Mucosa of descending colon (tissue), 3 donors: ENCODE results near the gene FUS. TPM values are rescaled to one million over a fixed set of nuclear protein-coding genes. Genes with fewer than 3 reads are reported as not detected.
"Not testable (repeated sequence)": the region's sequence is repeated elsewhere in the genome, so short reads cannot be mapped to it uniquely, and the experiment has no call there.

Experiments used
- ATAC-seq: fragments of 200-7000 bp; cut with Tn5 transposase; one replicate; pipeline ENCODE4 v1.9.1; 2020; ENCODE audit warnings: mild to moderate bottlenecking, moderate library complexity
- DNase-seq, 3 donors: peaks; one replicate each; pipeline ENCODE4 v3.0.0-alpha.2; 2020
- H3K36me3 ChIP-seq: fragments of 200-600 bp; one replicate; pipeline ENCODE4 v1.8.0; 2021; ENCODE audit warnings: low read depth, mild to moderate bottlenecking
- H3K4me1 ChIP-seq: fragments of 200-600 bp; one replicate; pipeline ENCODE4 v1.8.0; 2021; ENCODE audit warnings: low read depth, mild to moderate bottlenecking
- H3K4me3 ChIP-seq: fragments of 200-600 bp; one replicate; pipeline ENCODE4 v1.8.0; 2021; ENCODE audit warnings: mild to moderate bottlenecking
- H3K9me3 ChIP-seq: fragments of 200-600 bp; one replicate; pipeline ENCODE4 v1.8.0; 2021; ENCODE audit warnings: mild to moderate bottlenecking
- CTCF ChIP-seq: fragments of 200-600 bp; IDR thresholded peaks from one replicate; pipeline ENCODE4 v1.8.0; 2022; ENCODE audit warnings: antibody characterized with exemption, mild to moderate bottlenecking
- intact Hi-C, 2 donors: fragments of 100-400 bp; cut with DNase I in 1 of 2; cut with micrococcal nuclease in 1 of 2; formaldehyde crosslinking; loops; one replicate each; pipeline versions ENCODE4 v1.11.0 to v1.11.1; 2022; cut with DNase I, micrococcal nuclease
- total RNA-seq, 3 donors: library from RNA; stranded (reverse); fragmentation: NEBNext Ultra II Directional in 2 of 3; extraction: Animal tissue kit (Norgen Biotek cat#: 25700) in 2 of 3; gene quantifications; one replicate each; pipeline versions ENCODE4 v1.2.1 to v1.2.4, GENCODE V29; 2021 to 2023
- donor health status: DM: no; HTN: no; CAD: no; lungs with moderate emphysema.
- donor health status: DM: no; HTN: no; CAD: no.
- donor health status: DM: no; HTN: yes; CAD: no.

Gene FUS
- total RNA-seq, 3 donors from 2014 or later: 167 to 264 (median 189) TPM

GRCh38 chr16:31194898-31195297 is 15.0 kb downstream of the FUS start:
- Histone ChIP-seq H3K4me3 (no peak overlapping the region), H3K4me1 (peaks cover 1% of the 10 kb centered on the region), H3K36me3 (peaks cover 13% of the 10 kb centered on the region), H3K9me3 (no peaks in the 10 kb centered on the region)
- TF ChIP-seq CTCF: no peak
- intact Hi-C loops: no loop called here
- DNase-seq (no peak), ATAC-seq (no peak)

GRCh38 chr16:31195861-31196260 is 15.9 kb downstream of the FUS start:
- peaks cover 11% of the 10 kb centered on the region for H3K4me1 ChIP-seq
- intact Hi-C loops, H3K36me3 ChIP-seq, ATAC-seq, DNase-seq, H3K9me3 ChIP-seq, H3K4me3 ChIP-seq: not testable (repeated sequence)

GRCh38 chr16:31196324-31197088 is 16.6 kb downstream of the FUS start:
- Histone ChIP-seq H3K36me3 (peaks cover 3% of the 10 kb centered on the region), H3K9me3 (no peaks in the 10 kb centered on the region), H3K4me3 (no peak overlapping the region), H3K4me1 (peaks cover 17% of the 10 kb centered on the region)
- ATAC-seq: no peak
- no peak for TF ChIP-seq CTCF
- no peak for DNase-seq
- intact Hi-C loops: no loop called here

GRCh38 chr16:31198207-31198882 is 18.4 kb downstream of the FUS start:
- Histone ChIP-seq H3K4me1 (peaks cover 22% of the 10 kb centered on the region), H3K4me3 (no peak overlapping the region), H3K36me3 (no peaks in the 10 kb centered on the region), H3K9me3 (no peaks in the 10 kb centered on the region)
- TF ChIP-seq CTCF: no peak
- intact Hi-C loops: no loop called here
- no peak for ATAC-seq
- DNase-seq: no peak

GRCh38 chr16:31199430-31200041 is 19.6 kb downstream of the FUS start:
- H3K36me3 ChIP-seq: no peaks in the 10 kb centered on the region
- no peak for TF ChIP-seq CTCF
- no peak for ATAC-seq
- H3K4me3 ChIP-seq: no peak overlapping the region
- no peak for DNase-seq
- peaks cover 22% of the 10 kb centered on the region for H3K4me1 ChIP-seq
- no peaks in the 10 kb centered on the region for H3K9me3 ChIP-seq
- intact Hi-C loops: no loop called here

- H3K4me1 ChIP-seq: peaks cover 22% of the 10 kb centered on the region
- intact Hi-C loops, ATAC-seq, H3K4me3 ChIP-seq, DNase-seq, H3K36me3 ChIP-seq, H3K9me3 ChIP-seq: not testable (repeated sequence)
Measured at GRCh38 chr16:31200111-31200510, 20.2 kb downstream of the FUS start.
